ENCODE data around the gene CYBA.
"Not testable (repeated sequence)": the region's sequence is repeated elsewhere in the genome, so short reads cannot be mapped to it uniquely, and the experiment has no call there.

DNA sequence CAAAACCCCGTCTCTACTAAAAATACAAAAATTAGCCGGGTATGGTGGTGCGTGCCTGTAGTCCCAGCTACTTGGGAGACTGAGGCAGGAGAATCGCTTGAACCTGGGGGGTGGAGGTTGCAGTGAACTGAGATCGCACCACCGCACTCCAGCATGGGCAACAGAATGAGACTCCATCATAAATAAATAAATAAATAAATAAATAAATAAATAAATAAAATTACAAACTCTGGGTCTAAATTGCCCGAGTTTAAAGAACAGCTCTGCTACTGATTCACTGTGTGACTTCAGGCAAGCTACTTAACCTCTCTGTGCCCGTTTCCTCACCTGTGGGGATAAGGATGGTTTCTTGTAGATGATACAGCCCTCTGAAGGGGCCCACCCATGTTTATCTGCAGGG is 18.6 kb upstream of the CYBA start:
- TF ChIP-seq, protein P1, sequence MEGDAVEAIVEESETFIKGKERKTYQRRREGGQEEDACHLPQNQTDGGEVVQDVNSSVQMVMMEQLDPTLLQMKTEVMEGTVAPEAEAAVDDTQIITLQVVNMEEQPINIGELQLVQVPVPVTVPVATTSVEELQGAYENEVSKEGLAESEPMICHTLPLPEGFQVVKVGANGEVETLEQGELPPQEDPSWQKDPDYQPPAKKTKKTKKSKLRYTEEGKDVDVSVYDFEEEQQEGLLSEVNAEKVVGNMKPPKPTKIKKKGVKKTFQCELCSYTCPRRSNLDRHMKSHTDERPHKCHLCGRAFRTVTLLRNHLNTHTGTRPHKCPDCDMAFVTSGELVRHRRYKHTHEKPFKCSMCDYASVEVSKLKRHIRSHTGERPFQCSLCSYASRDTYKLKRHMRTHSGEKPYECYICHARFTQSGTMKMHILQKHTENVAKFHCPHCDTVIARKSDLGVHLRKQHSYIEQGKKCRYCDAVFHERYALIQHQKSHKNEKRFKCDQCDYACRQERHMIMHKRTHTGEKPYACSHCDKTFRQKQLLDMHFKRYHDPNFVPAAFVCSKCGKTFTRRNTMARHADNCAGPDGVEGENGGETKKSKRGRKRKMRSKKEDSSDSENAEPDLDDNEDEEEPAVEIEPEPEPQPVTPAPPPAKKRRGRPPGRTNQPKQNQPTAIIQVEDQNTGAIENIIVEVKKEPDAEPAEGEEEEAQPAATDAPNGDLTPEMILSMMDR (IDR thresholded peaks at IDR 0.05; ENCODE audit: poor library complexity, severe bottlenecking) = not testable (repeated sequence)
- not testable (repeated sequence) for TF ChIP-seq POLR2AphosphoS5 (IDR thresholded peaks at IDR 0.05); MXI1 (conservative IDR thresholded peaks at IDR 0.05; ENCODE audit: poor library complexity, severe bottlenecking); EZH2 (IDR thresholded peaks at IDR 0.05; ENCODE audit: borderline replicate concordance, insufficient read depth, low read length, poor library complexity, severe bottlenecking); RAD21 (conservative IDR thresholded peaks at IDR 0.05); EP300 (conservative IDR thresholded peaks at IDR 0.05; ENCODE audit: poor library complexity, severe bottlenecking); TAF1 (IDR thresholded peaks at IDR 0.05; ENCODE audit: low read depth); SMC3 (conservative IDR thresholded peaks at IDR 0.05; ENCODE audit: poor library complexity)
- TF ChIP-seq, protein P2, sequence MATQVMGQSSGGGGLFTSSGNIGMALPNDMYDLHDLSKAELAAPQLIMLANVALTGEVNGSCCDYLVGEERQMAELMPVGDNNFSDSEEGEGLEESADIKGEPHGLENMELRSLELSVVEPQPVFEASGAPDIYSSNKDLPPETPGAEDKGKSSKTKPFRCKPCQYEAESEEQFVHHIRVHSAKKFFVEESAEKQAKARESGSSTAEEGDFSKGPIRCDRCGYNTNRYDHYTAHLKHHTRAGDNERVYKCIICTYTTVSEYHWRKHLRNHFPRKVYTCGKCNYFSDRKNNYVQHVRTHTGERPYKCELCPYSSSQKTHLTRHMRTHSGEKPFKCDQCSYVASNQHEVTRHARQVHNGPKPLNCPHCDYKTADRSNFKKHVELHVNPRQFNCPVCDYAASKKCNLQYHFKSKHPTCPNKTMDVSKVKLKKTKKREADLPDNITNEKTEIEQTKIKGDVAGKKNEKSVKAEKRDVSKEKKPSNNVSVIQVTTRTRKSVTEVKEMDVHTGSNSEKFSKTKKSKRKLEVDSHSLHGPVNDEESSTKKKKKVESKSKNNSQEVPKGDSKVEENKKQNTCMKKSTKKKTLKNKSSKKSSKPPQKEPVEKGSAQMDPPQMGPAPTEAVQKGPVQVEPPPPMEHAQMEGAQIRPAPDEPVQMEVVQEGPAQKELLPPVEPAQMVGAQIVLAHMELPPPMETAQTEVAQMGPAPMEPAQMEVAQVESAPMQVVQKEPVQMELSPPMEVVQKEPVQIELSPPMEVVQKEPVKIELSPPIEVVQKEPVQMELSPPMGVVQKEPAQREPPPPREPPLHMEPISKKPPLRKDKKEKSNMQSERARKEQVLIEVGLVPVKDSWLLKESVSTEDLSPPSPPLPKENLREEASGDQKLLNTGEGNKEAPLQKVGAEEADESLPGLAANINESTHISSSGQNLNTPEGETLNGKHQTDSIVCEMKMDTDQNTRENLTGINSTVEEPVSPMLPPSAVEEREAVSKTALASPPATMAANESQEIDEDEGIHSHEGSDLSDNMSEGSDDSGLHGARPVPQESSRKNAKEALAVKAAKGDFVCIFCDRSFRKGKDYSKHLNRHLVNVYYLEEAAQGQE (IDR thresholded peaks at IDR 0.05; ENCODE audit: borderline replicate concordance) = not testable (repeated sequence)
